Stimulated activated CD4-positive, alpha-beta T cell treated with anti-CD3 and anti-CD28 coated beads, TNF-alpha, amount 100 ng/mL, for 4 hours (primary cell): ENCODE results near the gene SIPA1L3.

Experiments
- DNase-seq, 3 experiments: peaks; one replicate each; pipeline ENCODE4 v3.0.0-alpha.2; 2020; ENCODE audit warnings: low read depth in 3 of 3

Gene SIPA1L3

DNA sequence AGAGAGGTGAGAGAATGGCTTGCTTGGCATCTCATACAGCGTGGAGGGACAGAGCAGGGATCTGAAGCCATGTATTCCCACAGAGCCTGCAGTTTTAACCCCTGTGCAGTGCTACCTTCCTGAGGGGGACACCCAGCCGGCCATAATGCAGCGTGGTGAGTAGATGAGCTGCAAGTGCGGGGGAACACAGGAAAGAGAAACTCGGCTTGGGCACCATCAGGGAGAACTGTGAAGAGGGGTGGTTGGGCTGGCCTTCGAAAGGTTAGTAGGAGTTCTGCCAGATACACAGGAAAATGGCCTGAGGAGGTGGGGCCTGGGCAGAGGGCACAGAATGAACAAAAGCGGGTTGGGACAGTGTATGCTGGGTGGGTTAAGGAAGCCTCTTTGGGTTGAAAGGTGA, 88.3 kb downstream of the SIPA1L3 start:
- DNase-seq = no peak

DNA sequence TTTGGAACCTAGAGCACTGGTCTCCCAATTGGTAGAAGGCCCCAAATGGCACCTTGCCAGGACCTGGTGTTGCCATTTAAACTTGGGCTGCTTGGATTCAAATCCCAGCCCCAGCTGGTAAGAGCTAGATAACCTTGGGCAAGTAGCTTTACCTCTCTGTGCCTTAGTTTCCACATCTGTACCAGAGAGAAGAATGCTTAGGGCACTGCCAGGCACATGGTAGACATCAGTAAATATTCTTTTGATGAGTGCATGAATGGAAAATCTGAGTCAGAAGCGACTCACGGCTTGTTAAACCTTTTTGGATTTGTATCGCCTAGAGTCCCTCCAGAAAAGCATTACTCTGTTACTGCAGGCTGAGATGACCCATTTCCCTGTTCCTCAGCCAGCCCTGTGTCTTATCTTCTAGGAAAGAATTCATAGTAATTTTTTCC, 90.9 kb downstream of the SIPA1L3 start:
- DNase-seq = no peak

DNA sequence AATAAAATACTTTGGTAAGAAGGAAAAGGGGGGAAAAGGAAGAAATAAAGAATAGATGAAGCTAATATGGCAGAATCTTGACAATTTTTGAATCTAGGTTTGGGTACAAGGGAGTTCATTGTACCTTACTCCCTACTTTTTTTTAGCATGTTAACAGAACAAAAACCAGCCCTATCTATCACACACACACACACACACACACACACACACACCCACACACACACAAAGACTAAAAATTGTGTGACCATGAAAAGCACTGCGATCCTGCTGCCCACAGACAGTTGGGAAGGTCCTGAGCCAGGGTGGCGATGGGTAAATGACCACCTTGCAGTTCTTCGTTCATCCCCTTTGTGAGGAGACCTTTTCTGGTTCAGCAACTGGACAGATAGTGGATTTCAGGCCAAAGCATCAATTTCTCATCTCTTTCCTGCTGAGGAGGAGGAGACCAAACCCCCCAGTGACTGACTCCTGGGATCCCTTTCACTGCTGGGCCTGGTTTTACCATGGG, 91.8 kb downstream of the SIPA1L3 start:
- no peak for DNase-seq

DNA sequence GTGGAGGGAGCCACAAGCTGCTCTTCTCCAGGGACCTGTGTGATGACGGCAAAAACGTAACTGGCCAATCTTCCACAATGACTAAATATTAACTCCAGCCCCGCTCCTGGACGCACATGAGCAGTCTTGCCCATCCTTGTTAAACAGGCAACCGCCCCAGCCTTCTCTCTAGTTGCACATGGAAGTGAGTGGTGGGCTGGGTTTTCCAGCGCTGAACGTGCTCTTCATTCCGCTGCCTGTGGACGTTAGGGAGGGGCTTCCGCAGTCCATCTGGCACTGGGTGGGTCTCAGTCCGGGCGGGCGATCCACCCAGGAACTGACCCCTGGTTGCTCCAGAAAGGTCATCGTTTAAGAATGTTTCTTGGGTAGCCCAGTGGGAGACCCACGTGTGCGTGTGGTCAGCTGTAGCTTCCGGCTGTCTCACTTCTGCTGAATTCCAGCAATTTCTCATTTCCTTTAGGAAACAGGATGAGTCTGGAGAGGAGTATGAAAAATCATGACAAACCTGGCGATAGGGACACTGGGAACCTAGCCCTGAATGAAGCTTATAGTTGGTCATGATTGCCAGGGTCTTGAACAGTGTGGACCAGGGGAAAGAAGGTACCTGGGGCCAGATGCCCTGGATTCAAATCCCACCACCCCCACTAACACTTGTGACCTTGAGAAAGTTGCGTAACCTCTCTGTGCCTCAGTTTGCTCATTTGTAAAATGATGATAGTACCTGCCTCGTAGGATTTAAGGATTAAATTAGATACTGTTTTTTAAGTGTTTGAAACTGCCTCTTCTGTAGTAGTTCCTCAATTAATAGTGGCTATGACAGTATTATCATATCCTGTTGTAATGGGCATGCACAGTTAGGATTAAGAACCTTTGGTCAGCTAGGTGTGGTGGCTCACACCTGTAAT, 92.6 kb downstream of the SIPA1L3 start:
- no peak for DNase-seq

DNA sequence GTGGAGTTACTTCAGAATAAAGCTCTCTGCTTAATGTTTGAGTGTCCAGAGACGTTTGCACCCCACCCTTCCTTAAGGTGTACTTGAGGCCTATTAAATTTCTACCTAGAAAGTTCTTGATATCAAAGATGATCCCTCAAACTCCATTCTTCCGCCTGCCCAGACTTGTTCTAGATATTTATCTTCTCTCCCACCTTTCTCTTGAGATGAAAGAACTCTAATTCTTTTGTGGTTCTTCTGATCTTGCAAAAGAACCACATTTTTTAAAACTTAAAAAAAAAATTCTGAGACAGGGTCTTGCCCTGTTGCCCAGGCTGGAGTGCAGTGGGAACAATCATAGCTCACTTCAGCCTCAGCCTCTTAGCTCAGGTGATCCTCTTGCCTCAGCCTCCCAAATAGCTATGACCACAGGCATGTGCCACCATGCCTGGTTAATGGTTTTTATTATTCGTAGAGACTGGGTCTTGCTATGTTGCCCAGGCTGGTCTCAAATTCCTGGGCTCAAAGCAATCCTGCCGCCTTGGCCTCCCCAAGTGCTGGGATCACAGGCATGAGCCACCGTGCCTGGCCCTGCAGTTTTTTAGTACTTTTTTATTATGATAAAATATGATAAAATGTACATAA, 94.3 kb downstream of the SIPA1L3 start:
- no peak for DNase-seq

DNA sequence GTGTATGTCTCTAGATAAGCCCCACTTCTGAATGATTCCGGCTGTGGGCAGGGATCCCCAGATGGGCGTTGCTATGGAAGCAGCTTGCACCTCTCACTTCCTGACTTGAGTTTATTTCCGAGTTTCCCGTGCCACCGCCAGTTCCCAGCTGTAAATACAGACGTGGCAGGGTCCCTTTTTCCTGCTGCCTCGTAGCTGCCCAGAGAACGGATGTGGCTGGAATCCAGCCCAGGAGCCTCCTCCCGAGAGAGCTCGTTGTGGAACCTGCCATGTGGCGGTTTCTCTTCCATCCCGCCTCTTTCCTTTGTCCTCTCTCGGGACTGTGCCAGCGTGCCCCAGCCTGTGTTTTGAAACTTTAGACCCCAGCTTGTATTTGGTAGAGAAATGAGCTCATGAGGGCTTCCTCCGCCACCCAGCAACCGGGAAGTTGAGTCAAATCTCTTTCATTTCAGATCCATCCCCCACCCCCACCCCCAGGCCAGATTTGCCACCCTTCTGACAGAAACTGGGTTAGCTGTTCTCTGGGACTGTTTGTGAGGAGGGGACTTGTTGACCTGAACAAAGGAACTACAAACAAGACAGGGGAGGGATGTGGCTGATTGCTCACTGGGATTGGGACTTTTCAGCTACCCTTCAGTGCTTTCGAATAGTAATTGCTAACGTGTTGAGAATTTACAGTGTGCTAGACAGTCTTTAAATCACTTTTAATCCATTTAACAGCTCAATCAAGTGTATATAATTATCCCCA, 96.6 kb downstream of the SIPA1L3 start:
- DNase-seq = no peak

DNA sequence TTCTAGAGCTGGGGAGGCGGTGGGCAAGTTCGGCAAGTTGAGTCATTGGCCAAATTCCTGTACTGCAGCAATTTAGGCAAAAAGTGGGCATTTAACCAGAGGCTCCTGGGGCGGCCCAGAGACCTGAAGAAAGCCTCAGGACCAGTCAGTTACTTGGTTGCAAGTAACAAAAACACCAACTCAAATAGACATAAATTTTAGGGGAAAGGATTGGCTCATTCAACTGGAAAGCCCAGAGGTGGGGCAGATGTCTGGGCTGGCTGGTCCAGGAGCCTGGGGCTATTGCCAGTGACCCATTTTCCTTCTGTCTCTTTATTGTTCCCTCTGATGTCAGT, 97.1 kb downstream of the SIPA1L3 start:
- DNase-seq = no peak

DNA sequence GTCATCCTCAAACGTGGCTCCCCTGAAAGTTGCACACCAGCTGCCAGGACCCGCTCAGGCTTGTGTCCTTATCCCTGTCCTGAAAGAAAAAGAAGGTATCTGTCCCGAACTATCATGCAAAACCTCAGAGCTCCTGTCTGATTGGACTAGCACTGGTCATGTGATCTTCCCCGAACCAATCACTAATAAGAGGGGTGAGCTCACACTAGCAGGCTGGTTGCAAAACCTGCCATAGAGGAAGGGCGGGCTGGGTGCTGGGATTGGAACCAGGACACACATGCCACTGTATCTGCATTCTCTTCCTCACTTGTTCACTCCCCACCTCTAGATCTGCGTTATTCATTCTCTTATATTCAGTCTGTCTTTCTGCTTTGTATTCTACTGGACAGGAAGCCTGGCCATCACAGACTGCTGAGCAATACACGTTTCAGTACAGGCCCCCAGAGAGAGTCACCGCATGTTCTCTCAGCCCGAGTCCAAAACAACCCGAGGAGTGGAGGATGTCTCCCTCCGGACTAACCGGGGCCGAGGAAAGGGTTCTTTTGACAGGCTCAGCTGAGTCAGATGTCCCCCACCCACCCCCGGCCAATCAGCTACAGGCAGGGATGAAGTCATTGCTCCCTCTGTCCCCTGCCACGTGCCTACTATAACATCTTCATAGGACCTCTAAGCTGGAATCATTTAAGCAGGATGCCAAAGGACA, 97.7 kb downstream of the SIPA1L3 start:
- DNase-seq = no peak

DNA sequence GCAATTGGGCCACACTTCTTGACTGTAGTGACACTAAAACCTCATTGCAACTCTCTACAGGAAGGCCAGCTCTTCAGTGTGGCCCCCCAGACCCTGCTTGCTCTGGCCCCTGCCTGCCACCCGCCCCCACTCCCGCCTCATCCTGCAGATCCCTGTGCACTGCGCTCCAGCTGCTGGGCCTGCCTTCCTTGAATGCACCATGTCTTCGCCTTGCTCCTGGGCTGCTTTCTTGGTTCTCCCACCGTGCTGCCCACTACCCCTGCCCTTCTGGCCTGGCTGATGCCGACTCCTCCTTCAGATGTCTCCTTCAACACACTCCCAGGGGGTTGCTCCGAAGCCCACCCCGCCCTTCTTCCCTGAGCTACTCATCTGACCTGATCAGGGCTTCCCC, 98.2 kb downstream of the SIPA1L3 start:
- DNase-seq = no peak

DNA sequence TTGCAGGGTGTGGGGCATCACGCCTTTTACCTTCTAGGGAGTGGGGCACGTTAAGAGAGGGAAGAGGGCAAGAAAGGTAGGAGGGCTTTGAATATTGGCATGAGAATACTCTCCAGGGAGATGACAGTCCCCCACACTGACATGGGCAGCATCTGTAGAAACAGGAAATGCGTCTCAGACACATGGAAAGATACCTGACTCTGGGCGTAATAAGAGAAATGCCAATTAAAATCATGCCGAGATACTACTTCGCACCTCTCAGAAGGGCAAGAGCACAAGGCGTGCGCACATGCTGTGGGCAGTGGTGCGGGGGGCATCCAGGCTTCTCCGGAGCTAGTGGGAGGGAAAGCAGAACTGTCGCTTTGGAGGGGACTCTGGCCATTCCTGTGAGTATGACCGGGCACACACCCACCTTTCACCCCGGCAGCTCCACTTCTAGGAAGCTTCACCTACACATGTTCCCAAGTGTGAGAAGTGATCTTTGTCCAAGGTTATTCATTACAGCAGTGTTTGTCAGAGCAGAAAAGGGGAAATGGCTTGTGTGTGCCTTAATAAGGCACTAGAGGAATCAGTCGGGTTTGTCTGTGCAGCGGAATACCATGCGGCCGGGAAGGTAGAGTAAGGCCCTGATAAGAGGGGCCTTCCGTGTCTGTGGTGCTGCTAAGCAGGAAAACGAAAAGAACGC, 99.5 kb downstream of the SIPA1L3 start:
- no peak for DNase-seq

DNA sequence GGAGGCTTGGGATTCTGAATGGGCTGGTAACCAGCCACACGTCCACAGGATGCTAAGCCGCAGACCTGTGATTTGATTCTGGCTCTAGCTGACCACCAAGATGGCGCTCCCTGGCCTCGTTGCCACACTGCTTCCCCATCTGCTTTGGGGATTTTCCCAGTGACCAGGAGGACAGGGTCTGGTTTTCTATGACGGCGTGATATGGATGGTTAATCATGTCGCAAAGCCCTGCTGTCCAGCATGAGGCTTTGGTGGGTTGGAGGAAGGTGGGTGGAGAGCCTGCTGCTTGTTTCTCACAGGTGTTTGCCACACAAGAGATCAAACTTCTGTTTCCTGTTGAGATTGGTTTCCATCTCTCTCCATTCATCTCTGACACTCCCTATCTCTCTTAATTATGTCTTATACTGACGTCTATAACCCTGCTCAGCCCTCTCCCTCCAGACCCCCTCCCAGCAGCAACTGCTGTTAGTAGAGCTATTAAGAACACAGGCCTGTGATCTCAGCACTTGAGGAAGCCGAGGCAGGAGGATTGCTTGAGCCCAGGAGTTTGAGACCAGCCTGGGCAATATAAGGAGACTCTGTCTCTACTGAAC, 102.7 kb downstream of the SIPA1L3 start:
- DNase-seq = no peak

DNA sequence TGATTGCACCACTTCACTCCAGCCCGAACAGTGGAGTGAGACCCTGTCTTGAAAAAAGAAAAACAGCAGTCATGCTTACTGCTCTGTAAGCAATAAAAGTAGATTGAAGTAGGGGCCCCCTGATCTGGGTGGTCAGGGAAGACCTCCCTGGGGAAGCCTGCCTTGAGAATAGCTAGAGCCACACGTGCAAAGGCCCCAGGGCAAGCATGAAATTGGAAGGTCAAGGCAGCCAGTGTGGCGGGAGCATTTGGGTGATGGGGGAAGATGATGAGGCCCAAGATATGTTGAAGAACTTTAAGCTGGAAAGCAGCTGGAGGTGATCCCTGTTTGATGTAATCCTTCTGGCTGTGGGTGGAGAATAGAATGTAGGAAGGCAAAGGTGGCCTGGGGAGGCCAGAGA, 104.4 kb downstream of the SIPA1L3 start:
- DNase-seq = no peak

DNA sequence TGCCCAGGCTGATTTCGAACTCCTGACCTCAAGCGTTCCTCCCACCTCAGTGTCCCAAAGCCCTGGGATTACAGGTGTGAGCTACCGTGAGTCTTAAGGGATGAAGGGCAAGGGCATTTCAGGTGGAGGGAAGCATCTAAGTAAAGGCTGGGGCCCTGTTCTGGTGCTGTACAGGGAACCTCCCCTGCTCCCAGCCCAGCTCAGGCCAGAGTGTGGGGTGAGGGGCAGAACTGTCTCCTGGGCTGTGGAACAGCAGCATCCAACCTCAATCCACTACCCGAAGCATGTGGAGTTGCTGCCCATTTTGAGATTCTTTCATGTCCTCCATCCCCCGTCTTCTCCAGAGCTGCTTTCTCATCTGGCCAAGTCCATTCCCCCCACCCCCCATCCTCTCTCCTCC, 105.3 kb downstream of the SIPA1L3 start:
- no peak for DNase-seq

DNA sequence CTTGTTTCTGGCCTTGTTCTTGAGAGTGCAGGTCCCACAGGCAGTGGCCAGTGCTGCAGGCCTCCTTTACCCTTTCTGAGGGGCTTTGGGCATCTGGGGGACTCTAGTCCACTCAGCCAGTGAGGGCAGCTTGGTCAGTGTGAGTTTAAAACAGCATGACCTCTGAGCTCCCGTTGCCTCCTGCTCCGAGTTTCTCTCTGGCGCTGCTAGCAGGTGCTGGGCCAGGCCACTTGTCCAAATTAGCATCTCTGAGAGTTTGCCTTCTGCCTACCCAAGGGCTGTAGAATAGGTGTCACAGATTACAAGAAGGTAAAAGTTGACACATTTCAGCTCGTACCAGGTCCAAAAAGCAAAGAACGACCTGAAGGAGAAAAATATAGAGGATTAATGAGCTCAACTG, 105.9 kb downstream of the SIPA1L3 start:
- no peak for DNase-seq

DNA sequence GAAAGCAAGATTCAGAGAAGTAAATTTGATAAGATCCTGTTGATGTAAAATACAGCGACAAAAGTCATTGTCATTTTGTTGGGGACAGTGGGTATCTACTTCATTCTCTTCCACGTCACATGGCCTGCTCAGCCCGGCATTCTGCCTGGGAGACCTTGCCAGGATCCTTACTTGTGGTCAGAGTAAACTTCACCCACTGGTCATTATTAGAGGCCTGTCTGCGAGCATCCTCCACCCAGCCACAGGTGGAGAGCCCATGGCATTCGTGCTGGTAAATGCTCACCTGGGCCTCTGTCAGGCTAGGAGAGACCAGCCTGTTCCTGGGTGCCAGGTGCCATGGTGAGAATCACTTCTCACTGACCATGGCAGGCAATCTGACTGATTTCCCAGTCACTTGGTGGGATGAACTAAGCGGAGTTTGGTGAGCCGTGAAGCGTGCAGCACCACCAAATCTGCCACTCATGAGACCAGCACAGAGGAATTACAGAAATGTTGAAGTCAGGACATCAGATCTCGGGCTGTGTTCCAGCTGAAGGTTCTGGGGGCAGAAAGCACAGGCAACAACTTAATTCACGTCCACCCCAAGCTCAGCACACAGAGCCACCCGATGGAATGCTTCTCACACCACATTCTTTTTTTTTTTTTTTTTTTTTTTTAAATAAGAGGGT, 107.0 kb downstream of the SIPA1L3 start:
- no peak for DNase-seq

DNA sequence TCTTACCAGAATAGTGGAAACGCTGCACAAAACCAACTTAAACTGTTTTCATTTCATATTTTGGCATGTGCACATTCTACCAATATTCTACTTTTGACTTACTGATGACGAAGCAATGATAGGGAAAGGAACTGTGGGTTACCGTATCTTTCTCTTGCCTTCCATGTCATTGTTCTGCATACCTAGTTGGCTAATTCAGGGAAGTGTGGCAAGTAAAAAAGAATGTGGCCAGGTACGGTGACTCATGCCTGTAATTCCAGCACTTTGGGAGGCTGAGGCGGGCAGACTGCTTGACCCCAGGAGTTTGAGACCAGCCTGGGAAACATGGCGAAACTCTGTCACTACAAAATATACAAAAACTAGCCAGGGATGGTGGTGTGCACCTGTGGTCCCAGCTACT, 108.2 kb downstream of the SIPA1L3 start:
- no peak for DNase-seq

DNA sequence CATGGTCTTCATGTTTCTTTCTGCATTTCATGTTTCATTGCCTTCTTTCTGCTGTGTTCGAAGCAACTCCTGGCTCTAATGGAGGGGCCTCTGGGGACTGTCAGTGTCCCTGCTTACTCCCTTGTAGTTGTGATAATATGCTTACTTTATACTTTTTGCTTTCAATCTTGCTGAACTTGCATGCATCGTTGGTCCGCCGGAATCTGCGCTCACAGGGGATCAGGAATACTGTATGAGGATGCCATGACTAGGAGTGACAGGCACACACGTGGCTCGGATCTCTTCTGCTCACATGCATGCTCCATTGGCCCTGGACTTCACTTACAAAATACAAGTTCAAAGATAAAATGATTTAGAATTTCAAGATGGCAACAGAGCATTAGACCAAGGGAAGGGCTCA, 108.8 kb downstream of the SIPA1L3 start:
- no peak for DNase-seq

DNA sequence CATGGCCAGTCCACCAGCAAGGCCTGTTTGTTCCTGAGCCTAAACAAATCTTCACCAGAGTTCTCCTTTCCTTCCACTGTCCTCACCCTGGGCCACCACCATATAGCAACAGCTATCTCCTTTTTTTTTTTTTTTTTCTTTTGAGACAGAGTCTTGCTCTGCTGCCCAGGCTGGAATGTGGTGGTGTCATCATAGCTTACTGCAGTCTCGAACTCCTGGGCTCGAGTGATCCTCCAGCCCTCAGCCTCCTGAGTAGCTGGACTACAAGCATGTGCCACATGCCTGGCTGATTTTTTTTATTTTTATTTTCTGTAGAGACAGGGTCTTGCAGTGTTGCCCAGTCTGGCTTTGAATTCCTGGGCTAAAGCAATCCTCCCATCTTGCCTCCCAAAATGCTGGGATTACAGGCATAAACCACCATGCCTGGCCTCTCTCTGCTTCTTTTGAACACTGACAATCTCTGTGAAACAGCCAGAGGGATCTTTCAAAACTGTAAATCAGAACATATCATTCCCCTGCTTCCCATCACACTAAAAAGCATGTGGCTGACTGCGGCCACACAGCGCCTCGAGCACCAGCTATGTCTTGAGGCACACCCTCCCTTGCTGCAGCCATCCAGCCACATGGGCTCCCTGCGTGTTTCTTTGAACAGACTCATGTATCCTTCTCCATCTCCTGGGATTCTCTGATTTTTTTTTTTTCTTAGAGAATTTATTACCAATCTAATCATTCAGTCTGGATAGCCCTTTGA, 110.6 kb downstream of the SIPA1L3 start:
- DNase-seq = no peak

DNA sequence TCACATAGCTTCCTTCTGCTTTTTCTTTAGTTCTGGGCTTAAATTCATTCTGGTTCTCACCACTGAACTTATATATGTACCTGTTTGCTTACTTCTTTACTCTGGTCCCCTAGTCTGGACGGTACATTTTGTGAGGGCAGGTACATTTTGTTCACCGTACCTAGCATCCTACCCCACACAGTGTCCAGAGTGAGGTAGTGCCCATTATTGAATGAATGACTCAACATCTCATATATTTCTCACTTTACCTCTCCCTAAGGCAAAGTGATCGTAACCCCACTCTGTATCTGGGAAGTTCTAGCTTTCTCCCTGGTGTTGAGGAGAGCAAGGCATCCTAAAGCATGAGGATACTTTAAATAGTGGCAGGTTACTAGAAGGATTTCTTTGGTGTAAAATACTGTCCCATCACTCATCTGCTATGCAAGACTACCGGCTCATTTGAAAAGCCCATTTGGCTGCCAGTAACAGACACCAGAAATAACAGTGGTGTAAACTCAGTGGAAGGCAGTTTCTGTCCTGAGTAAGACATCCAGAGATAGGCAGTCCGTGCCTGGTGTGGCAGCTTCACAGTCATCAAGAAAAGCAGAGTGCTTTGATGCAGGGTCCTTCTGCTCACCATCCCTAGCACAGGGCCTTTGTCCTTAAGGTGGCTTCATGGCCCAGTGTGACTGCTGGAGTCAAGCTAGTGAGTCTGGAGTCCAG, 111.8 kb downstream of the SIPA1L3 start:
- DNase-seq = no peak
